Sigmoid colon (tissue), 7 donors: Measurements from ENCODE around the gene USO1. TPM values are rescaled to one million over a fixed set of nuclear protein-coding genes. Genes with fewer than 3 reads are reported as not detected.

Experiments
- DNase-seq: peaks from one replicate; pipeline ENCODE4 v3.0.0-alpha.2; 2019
- H3K27ac ChIP-seq, 4 donors: fragments of 200-600 bp; sonication (generic); one replicate each; pipeline ENCODE4 v1.5.1; 2016 to 2019; ENCODE audit warnings: mild to moderate bottlenecking in 1 of 4
- H3K27me3 ChIP-seq, 3 donors: fragments of 200-600 bp; sonication (generic); one replicate each; pipeline ENCODE4 v1.5.1; 2019; ENCODE audit warnings: mild to moderate bottlenecking in 1 of 3
- H3K36me3 ChIP-seq, 4 donors: fragments of 200-600 bp; sonication (generic); one replicate each; pipeline ENCODE4 v1.5.1; 2016 to 2019
- H3K4me1 ChIP-seq, 4 donors: fragments of 200-600 bp; sonication (generic); one replicate each; pipeline ENCODE4 v1.5.1; 2017 to 2019
- H3K4me3 ChIP-seq, 4 donors: fragments of 200-600 bp; sonication (generic); one replicate each; pipeline ENCODE4 v1.5.1; 2017 to 2019; ENCODE audit warnings: mild to moderate bottlenecking in 2 of 4, moderate library complexity in 1 of 4
- H3K9me3 ChIP-seq, 4 donors: fragments of 200-600 bp in 3 of 4; sonication (generic) in 3 of 4; one replicate each; pipeline versions ENCODE4 v1.5.1 to v1.6.1; 2013 to 2019
- EP300 ChIP-seq, 4 donors: sonication (generic); formaldehyde crosslinking; IDR thresholded peaks; one replicate each; pipeline ENCODE4 v1.6.1; 2017; ENCODE audit warnings: antibody characterized with exemption in 4 of 4
- POLR2A ChIP-seq, 2 donors: fragments of 450-650 bp; IDR thresholded peaks; one replicate each; pipeline ENCODE4 v1.6.1; 2016; ENCODE audit warnings: antibody characterized with exemption in 2 of 2, mild to moderate bottlenecking in 2 of 2, moderate library complexity in 2 of 2
- POLR2AphosphoS5 ChIP-seq, 4 donors: sonication (generic); formaldehyde crosslinking; IDR thresholded peaks; one replicate each; pipeline ENCODE4 v1.6.1; 2017; ENCODE audit warnings: antibody characterized with exemption in 4 of 4
- WGBS, 2 donors: extraction: QIAGEN DNeasy Blood & Tissue Kit; methylation state at CpG; one replicate each; pipeline ENCODE4 v1.1.7; 2013; 5-methylcytosine and 5-hydroxymethylcytosine counted together
- intact Hi-C: fragments of 100-400 bp; cut with DNase I; formaldehyde crosslinking; loops from one replicate; pipeline ENCODE4 v1.15.1; 2023
- polyA plus RNA-seq, 3 donors: library from polyadenylated mRNA; stranded (reverse); fragments of 200-250 nt; gene quantifications; one replicate each; pipeline ENCODE4 v1.2.3, GENCODE V29; 2013
- total RNA-seq, 4 donors: library from RNA; depleted of rRNA; stranded (reverse); fragments of >200 nt; gene quantifications; one replicate each; pipeline ENCODE4 v1.1.0, GENCODE V29; 2016
- TF ChIP-seq, protein P1 (sequence below), 4 experiments: fragments of 450-650 bp in 3 of 4; fragments of 200-600 bp in 1 of 4; IDR thresholded peaks; one replicate each; pipeline ENCODE4 v1.5.1; 2016 to 2019; ENCODE audit warnings: antibody characterized with exemption in 4 of 4, mild to moderate bottlenecking in 3 of 4, moderate library complexity in 2 of 4
- donor health status: healthy with polysubstance abuse.
- donor health status: Bipolar disorder and iron deficiency.
- donor health status: healthy.

The USO1 gene
- total and polyA plus RNA-seq, 7 donors = 21.0 to 99.4 (median 66.5) TPM

- Histone ChIP-seq H3K27me3 (no peaks in the 10 kb centered on the region), H3K36me3 (no peaks in the 10 kb centered on the region), H3K4me1 (peaks cover 0 to 73% (median 61%) of the 10 kb centered on the region in 4 donors), H3K9me3 (no peaks in the 10 kb centered on the region), H3K27ac (peak overlapping the region; percentile 96 to 99 (median 98)), H3K4me3 (peak overlapping the region in 1 of 4 donors; percentile 94)
- no peak for DNase-seq
- TF ChIP-seq, protein P1, sequence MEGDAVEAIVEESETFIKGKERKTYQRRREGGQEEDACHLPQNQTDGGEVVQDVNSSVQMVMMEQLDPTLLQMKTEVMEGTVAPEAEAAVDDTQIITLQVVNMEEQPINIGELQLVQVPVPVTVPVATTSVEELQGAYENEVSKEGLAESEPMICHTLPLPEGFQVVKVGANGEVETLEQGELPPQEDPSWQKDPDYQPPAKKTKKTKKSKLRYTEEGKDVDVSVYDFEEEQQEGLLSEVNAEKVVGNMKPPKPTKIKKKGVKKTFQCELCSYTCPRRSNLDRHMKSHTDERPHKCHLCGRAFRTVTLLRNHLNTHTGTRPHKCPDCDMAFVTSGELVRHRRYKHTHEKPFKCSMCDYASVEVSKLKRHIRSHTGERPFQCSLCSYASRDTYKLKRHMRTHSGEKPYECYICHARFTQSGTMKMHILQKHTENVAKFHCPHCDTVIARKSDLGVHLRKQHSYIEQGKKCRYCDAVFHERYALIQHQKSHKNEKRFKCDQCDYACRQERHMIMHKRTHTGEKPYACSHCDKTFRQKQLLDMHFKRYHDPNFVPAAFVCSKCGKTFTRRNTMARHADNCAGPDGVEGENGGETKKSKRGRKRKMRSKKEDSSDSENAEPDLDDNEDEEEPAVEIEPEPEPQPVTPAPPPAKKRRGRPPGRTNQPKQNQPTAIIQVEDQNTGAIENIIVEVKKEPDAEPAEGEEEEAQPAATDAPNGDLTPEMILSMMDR (IDR thresholded peaks at IDR 0.05) = no peak
- TF ChIP-seq POLR2A (IDR thresholded peaks at IDR 0.05) (no peak), EP300 (IDR thresholded peaks at IDR 0.05) (no peak), POLR2AphosphoS5 (IDR thresholded peaks at IDR 0.05) (no peak)
- 85 to 87% methylated on average over 3 of the region's 3 CpGs for WGBS, 2 donors
- intact Hi-C loops = no loop called here
Measured at GRCh38 chr4:75726577-75726976, 2.2 kb downstream of the USO1 start.

DNA sequence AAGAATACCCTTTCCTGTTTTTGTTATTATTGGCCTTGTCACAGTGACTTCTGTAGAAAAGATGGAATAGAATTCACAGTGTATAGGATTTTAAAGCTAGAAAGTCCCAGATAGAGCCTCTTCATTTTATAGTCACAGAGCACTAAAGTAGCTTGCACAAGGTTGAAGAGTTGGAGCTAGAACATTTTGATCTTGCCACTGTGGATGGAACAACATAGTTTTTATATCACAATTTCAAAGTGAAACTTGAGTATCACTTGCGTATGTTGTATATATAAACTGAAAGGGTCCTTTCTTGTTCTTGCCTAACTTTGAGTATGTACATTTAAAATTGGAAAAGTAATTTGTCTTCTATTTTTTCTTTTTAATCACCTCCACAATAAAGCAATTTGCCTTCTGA lies 2.7 kb downstream of the USO1 start:
- H3K36me3 ChIP-seq = no peaks in the 10 kb centered on the region
- TF ChIP-seq POLR2AphosphoS5 (IDR thresholded peaks at IDR 0.05) (peak in 1 of 4 donors; percentile 13), EP300 (IDR thresholded peaks at IDR 0.05) (peak in 1 of 4 donors; percentile 37), POLR2A (IDR thresholded peaks at IDR 0.05) (no peak)
- TF ChIP-seq, protein P1 (IDR thresholded peaks at IDR 0.05) = no peak
- intact Hi-C loops = no loop called here
- H3K9me3 ChIP-seq = no peaks in the 10 kb centered on the region
- no peak for DNase-seq
- H3K4me1 ChIP-seq = peaks cover 0 to 77% (median 61%) of the 10 kb centered on the region in 4 donors
- 73 to 81% methylated on average over 1 of the region's 1 CpG for WGBS, 2 donors
- no peaks in the 10 kb centered on the region for H3K27me3 ChIP-seq
- H3K4me3 ChIP-seq = peak overlapping the region in 1 of 4 donors; percentile 94
- H3K27ac ChIP-seq = peak overlapping the region; percentile 96 to 99 (median 98)

DNA sequence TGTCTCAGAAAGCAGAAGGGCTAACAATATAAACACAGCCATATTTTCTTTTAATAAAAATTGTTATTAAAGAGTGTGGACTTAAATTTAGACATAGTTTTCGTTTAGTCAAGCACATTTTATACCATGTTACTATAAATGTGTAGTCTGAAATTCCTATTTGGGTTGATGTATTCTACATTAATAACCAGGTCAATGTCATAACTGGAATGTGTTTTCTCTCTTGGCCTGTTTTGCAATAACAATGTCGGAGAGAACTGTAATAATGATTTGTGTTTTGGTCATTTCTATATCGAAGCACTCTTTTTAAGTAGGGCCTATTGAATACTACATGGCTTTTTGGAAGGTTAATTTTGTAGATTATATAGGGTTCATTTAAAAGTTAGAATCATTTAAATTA lies 5.5 kb downstream of the USO1 start:
- WGBS, 2 donors = 70 to 80% methylated on average over 3 of the region's 3 CpGs
- H3K4me1 ChIP-seq = peaks cover 0 to 62% (median 45%) of the 10 kb centered on the region in 4 donors
- DNase-seq = no peak
- H3K4me3 ChIP-seq = no peak overlapping the region
- H3K9me3 ChIP-seq = no peaks in the 10 kb centered on the region
- no peaks in the 10 kb centered on the region for H3K36me3 ChIP-seq
- intact Hi-C loops = no loop called here
- no peaks in the 10 kb centered on the region for H3K27me3 ChIP-seq
- TF ChIP-seq POLR2AphosphoS5 (IDR thresholded peaks at IDR 0.05) = no peak
- TF ChIP-seq POLR2A (IDR thresholded peaks at IDR 0.05) = no peak
- TF ChIP-seq, protein P1 (IDR thresholded peaks at IDR 0.05) = no peak
- TF ChIP-seq EP300 (IDR thresholded peaks at IDR 0.05) = no peak
- peak overlapping the region in 3 of 4 donors; percentile 28 to 99 (median 59) for H3K27ac ChIP-seq

- H3K9me3 ChIP-seq = no peaks in the 10 kb centered on the region
- TF ChIP-seq, protein P1 (IDR thresholded peaks at IDR 0.05) = no peak
- TF ChIP-seq POLR2A (IDR thresholded peaks at IDR 0.05) (no peak), POLR2AphosphoS5 (IDR thresholded peaks at IDR 0.05) (no peak), EP300 (IDR thresholded peaks at IDR 0.05) (no peak)
- intact Hi-C loops = no loop called here
- no peak overlapping the region for H3K4me3 ChIP-seq
- H3K27me3 ChIP-seq = no peaks in the 10 kb centered on the region
- H3K4me1 ChIP-seq = peaks cover 0 to 35% (median 18%) of the 10 kb centered on the region in 4 donors
- no peak for DNase-seq
- no peak overlapping the region for H3K27ac ChIP-seq
- no peaks in the 10 kb centered on the region for H3K36me3 ChIP-seq
Measured at GRCh38 chr4:75733369-75733768, 9.0 kb downstream of the USO1 start.

- Histone ChIP-seq H3K4me3 (no peak overlapping the region), H3K9me3 (no peaks in the 10 kb centered on the region), H3K36me3 (no peaks in the 10 kb centered on the region), H3K27me3 (no peaks in the 10 kb centered on the region), H3K27ac (no peak overlapping the region), H3K4me1 (peaks cover 0 to 14% (median 5%) of the 10 kb centered on the region in 4 donors)
- DNase-seq = no peak
- 87 to 95% methylated on average over 2 of the region's 2 CpGs for WGBS, 2 donors
- TF ChIP-seq POLR2AphosphoS5 (IDR thresholded peaks at IDR 0.05) (no peak), EP300 (IDR thresholded peaks at IDR 0.05) (no peak), POLR2A (IDR thresholded peaks at IDR 0.05) (no peak)
- TF ChIP-seq, protein P1 (IDR thresholded peaks at IDR 0.05) = no peak
- intact Hi-C loops = no loop called here
Measured at GRCh38 chr4:75735525-75735924, 11.1 kb downstream of the USO1 start.
